HL-60/S4 (cell line): ENCODE measurements around the gene RPRM.

Source experiments
- in situ Hi-C: fragments of 300-500 bp; cut with MboI; formaldehyde crosslinking; loops from 2 replicates; pipeline ENCODE4 v1.14.3; 2022; ENCODE audit warnings: low sequenced_read_pairs

The RPRM gene

DNA sequence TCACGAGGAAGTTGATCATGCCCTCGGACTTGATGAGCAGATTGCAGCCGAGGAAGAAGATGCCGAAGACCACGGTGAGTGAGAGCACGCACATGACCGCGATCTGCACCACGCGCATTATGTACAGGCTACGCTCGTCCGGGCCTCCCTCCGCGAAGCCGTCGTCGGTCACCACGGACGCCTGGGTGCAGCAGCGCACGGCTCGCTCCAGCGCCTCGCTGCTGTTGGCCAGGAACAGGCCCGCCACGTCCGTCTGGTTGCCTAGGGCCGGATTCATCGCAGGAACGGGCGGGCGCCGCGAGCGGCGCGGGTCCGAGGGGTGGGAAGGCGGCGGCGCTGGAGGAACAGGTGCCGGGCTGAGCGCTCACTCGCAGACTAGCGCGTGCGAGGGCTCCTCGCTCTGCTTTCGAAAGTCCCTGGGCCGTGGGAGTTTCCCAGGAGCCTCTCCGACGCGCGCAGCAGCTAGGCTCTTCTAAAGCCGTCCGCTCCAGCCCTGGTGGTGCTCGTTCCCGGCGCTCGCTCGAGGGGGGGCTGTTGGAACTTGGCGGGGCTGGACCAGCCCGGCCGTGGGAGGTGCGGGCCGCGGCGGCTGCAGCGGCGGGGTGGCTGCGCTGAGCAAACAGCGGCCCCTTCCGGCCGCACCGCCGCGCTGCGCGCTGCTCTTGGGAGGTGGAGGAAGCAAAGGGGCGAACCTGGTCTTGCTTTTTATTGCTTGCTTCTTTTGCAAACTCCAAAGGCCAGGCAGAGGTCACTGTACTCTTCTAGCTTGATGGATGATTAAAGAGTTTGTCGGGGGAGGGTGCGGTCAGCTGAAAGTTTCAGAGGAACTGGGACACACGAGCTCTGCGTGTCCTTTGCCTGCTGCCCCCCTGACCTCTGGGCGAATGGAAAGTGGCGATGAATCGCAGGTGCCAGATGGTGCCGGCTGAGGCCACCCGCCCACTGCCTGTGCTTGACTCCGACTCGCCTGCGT is at the start of gene RPRM:
Gene RPRM (minus strand): TSS at position 474 of the 973 bp plus-strand sequence. CDS start 197 bp downstream, at position 277.
- in situ Hi-C loops, result no loop called here

GRCh38 chr2:153519257-153519875 is 40.8 kb upstream of the RPRM start:
- in situ Hi-C loops, result loop anchor here (25.0 kb wide), 1 partner anchor 1332 kb away; the partner anchor contains the start of gene STAM2

DNA sequence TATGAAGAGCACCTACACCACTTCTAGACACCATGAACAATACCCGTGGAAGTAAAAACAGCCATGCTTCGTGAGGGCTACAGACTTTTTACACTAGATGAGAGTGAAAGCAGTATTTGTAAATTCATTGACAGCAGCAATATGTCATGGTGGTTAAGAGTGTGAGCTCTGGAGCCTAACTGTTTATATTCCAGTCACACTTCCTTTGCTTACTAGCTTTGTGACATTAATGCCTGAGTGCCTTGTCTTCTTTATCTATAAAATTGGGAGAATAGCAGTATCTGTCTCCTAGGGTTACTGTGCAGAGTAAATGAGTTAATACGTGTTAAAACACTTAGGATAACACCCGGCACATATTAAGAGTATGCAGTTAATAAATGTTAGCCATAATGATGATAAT is 33.8 kb upstream of the RPRM start:
- in situ Hi-C loops, result loop anchor here (25.0 kb wide), 1 partner anchor 1325 kb away; the partner anchor contains the start of gene STAM2

DNA sequence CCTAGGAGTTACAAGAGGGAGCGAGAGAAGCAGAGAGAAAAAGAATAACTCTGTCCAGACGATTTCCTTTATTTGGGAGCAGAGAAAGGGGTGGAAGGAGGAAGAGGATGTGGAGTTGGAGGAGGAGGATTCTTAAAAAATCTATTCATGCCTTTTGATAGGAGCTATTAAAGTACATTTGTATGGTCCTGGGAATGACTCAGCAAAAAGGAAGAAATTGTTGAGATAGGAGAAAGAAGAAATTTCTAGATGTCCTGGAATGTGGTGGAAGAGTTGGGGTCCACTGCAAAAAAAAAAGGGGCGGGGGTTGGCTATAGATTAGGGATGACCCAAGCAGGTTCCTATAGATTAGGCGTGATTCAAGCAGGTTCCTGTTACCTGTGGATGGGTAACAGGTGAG is 32.4 kb upstream of the RPRM start:
- in situ Hi-C loops, result loop anchor here (25.0 kb wide), 1 partner anchor 1324 kb away; the partner anchor contains the start of gene STAM2

- in situ Hi-C loops, result loop anchor here (25.0 kb wide), 1 partner anchor 1322 kb away; the partner anchor contains the start of gene STAM2
These were observed 30.6 kb upstream of the RPRM start for GRCh38 chr2:153509133-153509532.

DNA sequence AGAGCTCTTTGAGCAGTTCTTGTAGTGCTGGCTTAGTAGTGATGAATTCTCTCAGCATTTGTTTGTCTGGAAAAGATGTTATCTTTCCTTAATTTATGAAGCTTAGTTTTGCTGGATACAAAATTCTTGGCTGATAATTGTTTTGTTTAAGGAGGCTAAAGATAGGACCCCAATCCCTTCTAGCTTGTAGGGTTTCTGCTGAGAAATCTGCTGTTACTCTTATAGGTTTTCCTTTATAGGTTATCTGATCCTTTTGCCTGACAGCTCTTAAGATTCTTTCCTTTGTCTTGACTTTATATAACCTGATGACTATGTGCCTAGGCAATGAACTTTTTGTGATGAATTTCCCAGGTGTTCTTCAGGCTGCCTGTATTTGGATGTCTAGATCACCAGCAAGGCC is 27.9 kb upstream of the RPRM start:
- in situ Hi-C loops, result loop anchor here (25.0 kb wide), 1 partner anchor 1319 kb away; the partner anchor contains the start of gene STAM2

- in situ Hi-C loops, result no loop called here
These were observed 20.9 kb upstream of the RPRM start for GRCh38 chr2:153499439-153499838.

GRCh38 chr2:153497938-153498629 is 19.5 kb upstream of the RPRM start:
- in situ Hi-C loops, result no loop called here

DNA sequence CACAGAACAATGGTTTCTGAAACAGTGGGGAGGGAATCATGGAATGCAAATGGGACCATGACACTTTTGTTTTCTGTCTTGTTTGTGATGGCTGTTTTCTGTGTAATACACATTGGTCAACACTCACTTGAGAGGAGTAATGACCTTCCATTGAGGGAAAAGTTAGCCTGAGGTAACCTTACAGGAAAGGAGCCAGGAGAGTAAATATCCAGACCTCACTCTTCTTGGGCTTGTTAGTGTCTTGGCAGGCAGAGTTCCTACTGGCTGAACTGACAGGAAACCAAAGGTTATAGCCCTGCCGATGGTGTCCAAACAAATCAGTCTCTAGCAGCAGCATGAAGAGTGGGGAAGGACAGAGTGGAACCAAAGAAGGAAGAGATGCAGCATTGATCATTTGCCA is 17.2 kb upstream of the RPRM start:
- in situ Hi-C loops, result no loop called here

- in situ Hi-C loops, result no loop called here
These were observed 9.5 kb upstream of the RPRM start for GRCh38 chr2:153488072-153488471.

GRCh38 chr2:153487448-153487847 is 8.9 kb upstream of the RPRM start:
- in situ Hi-C loops, result no loop called here

GRCh38 chr2:153479573-153479972 is 1.0 kb upstream of the RPRM start:
- in situ Hi-C loops, result no loop called here

- in situ Hi-C loops, result no loop called here
These were observed 800 bp downstream of the RPRM start for GRCh38 chr2:153477636-153478288.

GRCh38 chr2:153476816-153477635 is 1.5 kb downstream of the RPRM start:
- in situ Hi-C loops, result no loop called here

DNA sequence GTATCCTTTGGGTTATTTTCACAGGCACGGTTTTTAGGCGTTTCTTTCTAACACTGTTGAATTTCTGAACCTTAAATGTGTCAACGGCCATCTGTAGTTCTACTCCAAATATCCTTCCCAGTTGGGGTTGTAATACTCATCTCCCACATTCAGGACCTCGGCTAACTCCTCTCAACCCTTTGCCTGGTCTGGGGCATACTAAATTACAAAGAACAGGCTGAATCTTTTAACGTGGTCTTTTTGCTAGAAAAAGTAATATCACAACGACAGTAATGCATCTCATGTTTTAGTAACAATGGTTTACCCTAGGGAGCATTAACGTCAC is 2.1 kb downstream of the RPRM start:
- in situ Hi-C loops, result no loop called here

DNA sequence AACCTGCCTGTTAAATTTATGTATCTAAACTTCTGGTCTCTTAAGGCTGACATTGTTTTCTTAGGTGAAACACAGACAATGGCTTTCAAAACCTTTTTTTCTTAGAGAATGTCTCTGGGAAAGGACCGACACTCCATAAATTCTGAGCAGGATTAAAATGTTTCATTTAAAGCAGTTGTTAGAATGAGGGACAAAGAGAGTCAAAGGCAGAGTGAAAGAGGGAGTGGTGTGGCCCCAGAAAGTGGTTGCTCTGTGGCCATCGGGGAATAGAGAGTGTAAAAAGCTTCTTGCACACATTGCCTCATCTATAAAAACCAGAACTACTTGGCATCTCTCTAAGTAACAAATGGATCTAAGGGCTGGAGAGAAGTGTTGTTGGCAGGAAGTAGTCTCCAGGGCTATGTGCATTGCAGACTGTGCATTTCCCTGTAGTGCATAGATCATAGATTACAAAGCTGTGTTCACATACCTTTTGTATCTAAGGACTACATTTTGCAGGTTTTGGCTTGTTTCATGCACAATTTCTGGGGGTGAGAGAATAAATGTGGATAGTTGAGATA is 3.6 kb downstream of the RPRM start:
- in situ Hi-C loops, result no loop called here

DNA sequence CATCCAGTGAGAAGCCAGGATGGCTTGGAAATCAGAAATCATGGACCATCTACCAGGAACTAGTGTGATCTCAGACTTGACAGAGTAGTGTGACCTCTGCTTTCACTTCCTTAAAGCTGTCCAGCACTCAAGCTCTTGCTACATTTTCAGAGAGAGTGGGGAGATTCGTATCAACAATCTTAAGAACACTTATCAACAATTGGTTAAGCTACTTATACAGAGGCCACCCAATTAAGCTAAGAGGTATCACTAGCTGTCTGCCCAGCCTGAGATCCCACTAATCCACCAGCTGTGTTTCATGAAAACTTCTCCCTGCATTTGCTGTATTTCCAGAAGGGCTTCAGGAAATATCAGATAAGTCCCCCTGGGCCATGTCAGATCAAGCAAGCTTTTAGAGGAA is 4.2 kb downstream of the RPRM start:
- in situ Hi-C loops, result no loop called here

- in situ Hi-C loops, result no loop called here
These were observed 7.7 kb downstream of the RPRM start for GRCh38 chr2:153470867-153471266.

DNA sequence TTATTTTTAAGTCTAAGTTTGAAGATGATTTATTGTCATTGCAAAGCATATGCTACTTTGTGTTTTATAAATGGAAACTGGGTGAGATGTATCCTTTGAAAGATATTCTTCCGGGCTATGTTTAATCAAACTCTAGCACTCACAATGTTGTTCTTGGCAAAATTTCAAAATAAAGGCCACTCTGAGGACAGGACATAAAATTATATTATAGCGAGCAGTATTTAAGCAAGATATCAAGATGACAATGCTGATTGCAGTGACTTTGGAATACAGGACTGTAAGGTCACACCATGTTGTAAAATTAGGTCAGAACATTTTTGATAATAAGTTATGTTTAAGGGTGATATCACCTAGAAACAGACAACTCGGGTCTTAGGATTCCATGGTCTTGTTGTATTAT is 14.2 kb downstream of the RPRM start:
- in situ Hi-C loops, result no loop called here
